Natural killer cell (primary cell): ENCODE results near the gene IRS2. TPM values are rescaled to one million over a fixed set of nuclear protein-coding genes. Genes with fewer than 3 reads are reported as not detected.
A peak's percentile ranks its signal among the peaks of the same experiment; 100 is the strongest.

Experiments
- ATAC-seq, 3 donors: fragments of 150-1000 bp in 2 of 3; fragments of 200-7000 bp in 1 of 3; cut with Tn5 transposase; 1 replicate in 1 of 3; 2 replicates in 2 of 3; pipeline ENCODE4 v1.10.0; 2021; ENCODE audit warnings: mild to moderate bottlenecking in 2 of 3, moderate library complexity in 2 of 3
- DNase-seq, 2 donors: peaks; one replicate each; pipeline versions ENCODE4 v3.0.0 to v3.0.0-alpha.2; 2013 to 2021; ENCODE audit warnings: mixed read lengths in 1 of 2
- H3K27ac ChIP-seq: one replicate; pipeline ENCODE4 v1.5.1; 2013; ENCODE audit warnings: mild to moderate bottlenecking, low read length
- H3K27me3 ChIP-seq: one replicate; pipeline ENCODE4 v1.6.1; 2013; ENCODE audit warnings: low read length; ENCODE audit not compliant: control insufficient read depth, insufficient read depth
- H3K36me3 ChIP-seq: one replicate; pipeline ENCODE4 v1.6.1; 2013; ENCODE audit warnings: low read length; ENCODE audit not compliant: control insufficient read depth, insufficient read depth
- H3K4me1 ChIP-seq: one replicate; pipeline ENCODE4 v1.6.1; 2013; ENCODE audit warnings: low read length; ENCODE audit not compliant: control insufficient read depth, insufficient read depth
- H3K4me3 ChIP-seq: one replicate; pipeline ENCODE4 v1.5.1; 2013; ENCODE audit warnings: low read length
- H3K9me3 ChIP-seq: one replicate; pipeline ENCODE4 v1.6.1; 2013; ENCODE audit warnings: low read length; ENCODE audit not compliant: control insufficient read depth, insufficient read depth
- H3K27ac Mint-ChIP-seq, 2 donors: one replicate each; pipeline ENCODE4 v1.8.0; 2022; ENCODE audit warnings: mild to moderate bottlenecking in 2 of 2, mixed read lengths in 2 of 2, moderate library complexity in 1 of 2
- H3K27me3 Mint-ChIP-seq, 2 donors: one replicate each; pipeline ENCODE4 v1.8.0; 2022; ENCODE audit warnings: low read depth in 2 of 2, mixed read lengths in 2 of 2
- H3K36me3 Mint-ChIP-seq: one replicate; pipeline ENCODE4 v1.8.0; 2022; ENCODE audit warnings: mixed read lengths
- H3K4me1 Mint-ChIP-seq, 2 donors: one replicate each; pipeline ENCODE4 v1.8.0; 2022; ENCODE audit warnings: mixed read lengths in 2 of 2
- H3K4me3 Mint-ChIP-seq: one replicate; pipeline ENCODE4 v1.8.0; 2022; ENCODE audit warnings: mild to moderate bottlenecking, moderate library complexity, mixed read lengths
- H3K9me3 Mint-ChIP-seq, 2 donors: one replicate each; pipeline ENCODE4 v1.8.0; 2022; ENCODE audit warnings: mixed read lengths in 2 of 2
- WGBS: methylation state at CpG from one replicate; pipeline ENCODE4 v1.1.7; 2013; ENCODE audit warnings: missing lambda C conversion rate; ENCODE audit not compliant: insufficient coverage; 5-methylcytosine and 5-hydroxymethylcytosine counted together
- intact Hi-C: fragments of 100-400 bp; cut with micrococcal nuclease; formaldehyde crosslinking; loops from one replicate; pipeline ENCODE4 v1.14.2; 2022
- total RNA-seq, 4 donors: library from RNA; stranded (reverse); fragments of 120-200 nt in 1 of 4; gene quantifications; one replicate each; pipeline versions ENCODE4 v1.2.3 to v1.2.4, GENCODE V29; 2013 to 2022
- TF ChIP-seq, protein P1 (sequence below): fragments of 200-600 bp; IDR thresholded peaks from one replicate; pipeline ENCODE4 v1.8.0; 2022; ENCODE audit warnings: antibody characterized with exemption

Gene IRS2
- total RNA-seq, 3 donors from 2014 or later (not counting 1 experiment from before 2014, with no cell fraction given): 39.8 to 79.1 (median 60.9) TPM

GRCh38 chr13:109785141-109785891 lies 1.1 kb downstream of the IRS2 start:
- H3K4me1 Mint-ChIP-seq: peaks cover 22 to 24% of the 10 kb centered on the region in 2 donors
- Histone ChIP-seq H3K4me1 (peaks cover 22% of the 10 kb centered on the region), H3K27me3 (no peaks in the 10 kb centered on the region), H3K36me3 (peaks cover 2% of the 10 kb centered on the region), H3K4me3 (peak overlapping the region; percentile 45), H3K27ac (no peak overlapping the region), H3K9me3 (no peaks in the 10 kb centered on the region)
- no peak for ATAC-seq
- H3K27ac Mint-ChIP-seq: peak overlapping the region; percentile 77 to 87
- WGBS: 6% methylated on average over 98 of the region's 98 CpGs
- H3K9me3 Mint-ChIP-seq: no peaks in the 10 kb centered on the region
- peak overlapping the region; percentile 79 for H3K4me3 Mint-ChIP-seq
- intact Hi-C loops: loop anchor here (5.0 kb wide), 1 partner anchor 78 kb away; no protein-coding TSS in a partner anchor
- no peaks in the 10 kb centered on the region for H3K36me3 Mint-ChIP-seq
- peak; percentile 50 to 55 for DNase-seq
- no peaks in the 10 kb centered on the region for H3K27me3 Mint-ChIP-seq
- TF ChIP-seq, protein P1, sequence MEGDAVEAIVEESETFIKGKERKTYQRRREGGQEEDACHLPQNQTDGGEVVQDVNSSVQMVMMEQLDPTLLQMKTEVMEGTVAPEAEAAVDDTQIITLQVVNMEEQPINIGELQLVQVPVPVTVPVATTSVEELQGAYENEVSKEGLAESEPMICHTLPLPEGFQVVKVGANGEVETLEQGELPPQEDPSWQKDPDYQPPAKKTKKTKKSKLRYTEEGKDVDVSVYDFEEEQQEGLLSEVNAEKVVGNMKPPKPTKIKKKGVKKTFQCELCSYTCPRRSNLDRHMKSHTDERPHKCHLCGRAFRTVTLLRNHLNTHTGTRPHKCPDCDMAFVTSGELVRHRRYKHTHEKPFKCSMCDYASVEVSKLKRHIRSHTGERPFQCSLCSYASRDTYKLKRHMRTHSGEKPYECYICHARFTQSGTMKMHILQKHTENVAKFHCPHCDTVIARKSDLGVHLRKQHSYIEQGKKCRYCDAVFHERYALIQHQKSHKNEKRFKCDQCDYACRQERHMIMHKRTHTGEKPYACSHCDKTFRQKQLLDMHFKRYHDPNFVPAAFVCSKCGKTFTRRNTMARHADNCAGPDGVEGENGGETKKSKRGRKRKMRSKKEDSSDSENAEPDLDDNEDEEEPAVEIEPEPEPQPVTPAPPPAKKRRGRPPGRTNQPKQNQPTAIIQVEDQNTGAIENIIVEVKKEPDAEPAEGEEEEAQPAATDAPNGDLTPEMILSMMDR: no peak

DNA sequence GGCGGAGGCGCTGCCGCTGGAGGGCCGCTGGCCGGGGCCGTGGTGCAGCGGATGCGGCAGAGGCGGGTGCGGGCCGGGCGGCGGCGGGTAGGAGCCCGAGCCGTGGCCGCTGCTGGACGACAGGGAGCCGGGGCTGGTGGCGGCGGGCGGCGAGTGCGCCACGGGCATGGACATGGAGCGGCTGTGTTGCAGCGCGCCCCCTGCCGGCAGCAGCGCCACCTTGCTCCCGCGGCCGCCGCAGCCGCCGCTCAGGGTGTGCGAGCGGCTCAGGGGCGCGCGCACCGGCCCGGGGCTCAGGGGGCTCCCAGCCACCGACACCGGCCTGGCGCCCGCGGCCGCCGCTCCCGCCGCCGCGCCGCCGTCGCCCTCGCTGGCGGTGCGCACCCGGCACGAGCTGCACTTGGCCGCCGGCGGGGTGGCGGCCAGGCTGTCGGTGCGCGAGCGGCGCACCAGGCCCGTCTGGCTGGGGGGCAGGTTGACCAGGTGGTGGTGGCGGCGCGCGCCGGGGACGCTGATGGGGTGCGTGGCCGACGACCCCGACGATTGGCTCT lies 1.7 kb downstream of the IRS2 start:
- ATAC-seq (peak; percentile 13 to 41 (median 20)), DNase-seq (peak; percentile 74 to 79)
- TF ChIP-seq, protein P1: peak; percentile 56
- Mint-ChIP-seq H3K9me3 (no peaks in the 10 kb centered on the region), H3K4me3 (peak overlapping the region; percentile 78), H3K27ac (peak overlapping the region in 1 of 2 donors; percentile 61), H3K27me3 (no peaks in the 10 kb centered on the region), H3K4me1 (peaks cover 29 to 30% of the 10 kb centered on the region in 2 donors), H3K36me3 (no peaks in the 10 kb centered on the region)
- no peaks in the 10 kb centered on the region for H3K27me3 ChIP-seq
- H3K4me1 ChIP-seq: peaks cover 26% of the 10 kb centered on the region
- peak overlapping the region; percentile 34 for H3K4me3 ChIP-seq
- no peaks in the 10 kb centered on the region for H3K9me3 ChIP-seq
- no peak overlapping the region for H3K27ac ChIP-seq
- 10% methylated on average over 83 of the region's 83 CpGs for WGBS
- peaks cover 2% of the 10 kb centered on the region for H3K36me3 ChIP-seq
- intact Hi-C loops: loop anchor here (5.0 kb wide), 1 partner anchor 77 kb away; no protein-coding TSS in a partner anchor

DNA sequence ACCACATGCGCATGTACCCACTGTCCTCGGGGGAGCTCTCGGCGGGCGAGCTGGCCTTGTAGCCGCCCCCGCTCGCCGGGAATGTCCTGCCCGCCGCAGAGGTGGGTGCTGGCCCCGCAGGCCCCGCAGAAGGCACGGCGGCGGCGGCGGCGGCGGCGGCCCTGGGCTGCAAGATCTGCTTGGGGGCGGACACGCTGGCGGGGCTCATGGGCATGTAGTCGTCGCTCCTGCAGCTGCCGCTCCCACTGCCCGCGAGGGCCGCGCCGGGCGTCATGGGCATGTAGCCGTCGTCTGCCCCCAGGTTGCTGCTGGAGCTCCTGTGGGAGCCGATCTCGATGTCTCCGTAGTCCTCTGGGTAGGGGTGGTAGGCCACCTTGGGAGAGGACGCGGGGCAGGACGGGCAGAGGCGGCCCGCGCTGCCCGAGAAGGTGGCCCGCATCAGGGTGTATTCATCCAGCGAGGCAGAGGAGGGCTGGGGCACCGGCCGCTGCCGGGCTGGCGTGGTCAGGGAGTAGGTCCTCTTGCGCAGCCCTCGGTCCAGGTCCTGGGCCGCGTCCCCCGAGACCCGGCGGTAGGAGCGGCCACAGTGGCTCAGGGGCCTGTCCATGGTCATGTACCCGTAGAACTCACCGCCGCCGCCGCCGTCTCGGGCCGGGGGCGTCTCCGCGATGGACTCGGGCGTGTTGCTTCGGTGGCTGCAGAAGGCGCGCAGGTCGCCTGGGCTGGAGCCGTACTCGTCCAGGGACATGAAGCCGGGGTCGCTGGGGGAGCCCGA lies 2.4 kb downstream of the IRS2 start:
- DNase-seq: peak in 1 of 2 donors; percentile 27
- no peak overlapping the region for H3K27ac ChIP-seq
- Mint-ChIP-seq H3K27me3 (no peaks in the 10 kb centered on the region), H3K4me3 (peak overlapping the region; percentile 62), H3K36me3 (no peaks in the 10 kb centered on the region), H3K4me1 (peaks cover 32 to 37% of the 10 kb centered on the region in 2 donors), H3K27ac (peak overlapping the region in 1 of 2 donors; percentile 61), H3K9me3 (no peaks in the 10 kb centered on the region)
- H3K4me1 ChIP-seq: peaks cover 32% of the 10 kb centered on the region
- no peak for ATAC-seq
- H3K9me3 ChIP-seq: no peaks in the 10 kb centered on the region
- TF ChIP-seq, protein P1: no peak
- intact Hi-C loops: no loop called here
- 88% methylated on average over 81 of the region's 81 CpGs for WGBS
- H3K36me3 ChIP-seq: peaks cover 2% of the 10 kb centered on the region
- no peak overlapping the region for H3K4me3 ChIP-seq
- no peaks in the 10 kb centered on the region for H3K27me3 ChIP-seq
